CD4-positive, alpha-beta T cell treated with Interleukin-15 for 4 hours (primary cell): Measurements from ENCODE around the gene UPF1.
A peak's percentile ranks its signal among the peaks of the same experiment; 100 is the strongest.

ENCODE experiments used
- DNase-seq: peaks from one replicate; pipeline ENCODE4 v3.0.0-alpha.2; 2020; ENCODE audit warnings: low spot score

The UPF1 gene

GRCh38 chr19:18857223-18857622 is 25.5 kb downstream of the UPF1 start:
- DNase-seq: no peak

- DNase-seq: no peak
These were observed 27.3 kb downstream of the UPF1 start for GRCh38 chr19:18858906-18859646.

GRCh38 chr19:18859676-18860301 is 28.0 kb downstream of the UPF1 start:
- no peak for DNase-seq

- no peak for DNase-seq
These were observed 28.5 kb downstream of the UPF1 start for GRCh38 chr19:18860302-18860700.

GRCh38 chr19:18860725-18861124 is 29.0 kb downstream of the UPF1 start:
- DNase-seq: no peak

- no peak for DNase-seq
These were observed 29.5 kb downstream of the UPF1 start for GRCh38 chr19:18861235-18861634.

GRCh38 chr19:18861917-18862316 is 30.2 kb downstream of the UPF1 start:
- DNase-seq: no peak

GRCh38 chr19:18862976-18863842 is 31.4 kb downstream of the UPF1 start:
- DNase-seq: no peak

GRCh38 chr19:18863843-18864362 is 32.1 kb downstream of the UPF1 start:
- DNase-seq: no peak

- DNase-seq: no peak
These were observed 33.6 kb downstream of the UPF1 start for GRCh38 chr19:18865106-18865972.

GRCh38 chr19:18865973-18866799 is 34.4 kb downstream of the UPF1 start:
- DNase-seq: peak; percentile 49

GRCh38 chr19:18866800-18867123 is 35.0 kb downstream of the UPF1 start:
- no peak for DNase-seq

- DNase-seq: no peak
These were observed 35.4 kb downstream of the UPF1 start for GRCh38 chr19:18867199-18867598.

GRCh38 chr19:18867751-18868150 is 36.0 kb downstream of the UPF1 start:
- no peak for DNase-seq

- no peak for DNase-seq
These were observed 36.7 kb downstream of the UPF1 start for GRCh38 chr19:18868380-18869022.

- DNase-seq: no peak
These were observed 37.4 kb downstream of the UPF1 start for GRCh38 chr19:18869023-18869618.

- no peak for DNase-seq
These were observed 38.2 kb downstream of the UPF1 start for GRCh38 chr19:18869781-18870530.

- DNase-seq: no peak
These were observed 38.9 kb downstream of the UPF1 start for GRCh38 chr19:18870531-18871172.

GRCh38 chr19:18871543-18871942 is 39.8 kb downstream of the UPF1 start:
- DNase-seq: no peak
